HG03558 (cell line): ENCODE results near the gene PRKAG2.
A peak's percentile ranks its signal among the peaks of the same experiment; 100 is the strongest.

Source experiments
- ATAC-seq: cut with Tn5 transposase; IDR thresholded peaks from one replicate; pipeline ENCODE4 v1.9.1; 2021; ENCODE audit warnings: moderate number of reproducible peaks; ENCODE audit not compliant: unreplicated experiment; ENCODE audit errors: extremely low read depth

The PRKAG2 gene

GRCh38 chr7:151518947-151519764 is 357.8 kb downstream of the PRKAG2 start:
- ATAC-seq, result peak; percentile 28

- ATAC-seq, result no peak
Observed at GRCh38 chr7:151518105-151518946, 358.6 kb downstream of the PRKAG2 start.

- no peak for ATAC-seq
Observed at GRCh38 chr7:151517601-151518104, 359.3 kb downstream of the PRKAG2 start.

- ATAC-seq, result no peak
Observed at GRCh38 chr7:151515276-151515565, 361.7 kb downstream of the PRKAG2 start.

GRCh38 chr7:151514461-151515275 is 362.2 kb downstream of the PRKAG2 start:
- no peak for ATAC-seq

GRCh38 chr7:151513133-151513532 is 363.8 kb downstream of the PRKAG2 start:
- no peak for ATAC-seq

- no peak for ATAC-seq
Observed at GRCh38 chr7:151512353-151512752, 364.6 kb downstream of the PRKAG2 start.

GRCh38 chr7:151511946-151512345 is 365.0 kb downstream of the PRKAG2 start:
- no peak for ATAC-seq

GRCh38 chr7:151511270-151511669 is 365.6 kb downstream of the PRKAG2 start:
- ATAC-seq, result no peak

- no peak for ATAC-seq
Observed at GRCh38 chr7:151509670-151510333, 367.1 kb downstream of the PRKAG2 start.

GRCh38 chr7:151508991-151509390 is 367.9 kb downstream of the PRKAG2 start:
- no peak for ATAC-seq

- no peak for ATAC-seq
Observed at GRCh38 chr7:151507806-151508205, 369.1 kb downstream of the PRKAG2 start.

- no peak for ATAC-seq
Observed at GRCh38 chr7:151506901-151507382, 370.0 kb downstream of the PRKAG2 start.
